HG03457 (cell line): ENCODE results near the gene DNAJC6.
"Not testable (repeated sequence)": the region's sequence is repeated elsewhere in the genome, so short reads cannot be mapped to it uniquely, and the experiment has no call there.

Experiments used
- ATAC-seq: cut with Tn5 transposase; IDR thresholded peaks from one replicate; pipeline ENCODE4 v1.9.1; 2021; ENCODE audit warnings: moderate number of reproducible peaks; ENCODE audit not compliant: unreplicated experiment

Gene DNAJC6

GRCh38 chr1:65355031-65355712, 45.8 kb downstream of the DNAJC6 start:
- ATAC-seq = no peak

- ATAC-seq = no peak
Measured at GRCh38 chr1:65357291-65357960, 48.1 kb downstream of the DNAJC6 start.

GRCh38 chr1:65359888-65360287, 50.5 kb downstream of the DNAJC6 start:
- no peak for ATAC-seq

- no peak for ATAC-seq
Measured at GRCh38 chr1:65360648-65361047, 51.3 kb downstream of the DNAJC6 start.

- no peak for ATAC-seq
Measured at GRCh38 chr1:65362545-65362944, 53.2 kb downstream of the DNAJC6 start.

- no peak for ATAC-seq
Measured at GRCh38 chr1:65363484-65363883, 54.1 kb downstream of the DNAJC6 start.

GRCh38 chr1:65368403-65368802, 59.1 kb downstream of the DNAJC6 start:
- no peak for ATAC-seq

- no peak for ATAC-seq
Measured at GRCh38 chr1:65371544-65371943, 62.2 kb downstream of the DNAJC6 start.

GRCh38 chr1:65372557-65372956, 63.2 kb downstream of the DNAJC6 start:
- ATAC-seq = no peak

- ATAC-seq = no peak
Measured at GRCh38 chr1:65377496-65378246, 68.3 kb downstream of the DNAJC6 start.

- no peak for ATAC-seq
Measured at GRCh38 chr1:65378247-65378946, 69.1 kb downstream of the DNAJC6 start.

- not testable (repeated sequence) for ATAC-seq
Measured at GRCh38 chr1:65384426-65384825, 75.1 kb downstream of the DNAJC6 start.

- ATAC-seq = no peak
Measured at GRCh38 chr1:65386439-65386838, 77.1 kb downstream of the DNAJC6 start.

- no peak for ATAC-seq
Measured at GRCh38 chr1:65387821-65388220, 78.5 kb downstream of the DNAJC6 start.

GRCh38 chr1:65388908-65389695, 79.8 kb downstream of the DNAJC6 start:
- no peak for ATAC-seq

GRCh38 chr1:65392497-65392896, 83.2 kb downstream of the DNAJC6 start:
- no peak for ATAC-seq

- ATAC-seq = no peak
Measured at GRCh38 chr1:65393347-65393746, 84.0 kb downstream of the DNAJC6 start.

- ATAC-seq = no peak
Measured at GRCh38 chr1:65393928-65394327, 84.6 kb downstream of the DNAJC6 start.

- no peak for ATAC-seq
Measured at GRCh38 chr1:65395887-65396612, 86.7 kb downstream of the DNAJC6 start.

GRCh38 chr1:65398083-65398482, 88.7 kb downstream of the DNAJC6 start:
- ATAC-seq = no peak
